GM21528 (cell line): Measurements from ENCODE around the gene CAPS.

Source experiments
- ATAC-seq: cut with Tn5 transposase; IDR thresholded peaks from one replicate; pipeline ENCODE4 v1.9.1; 2021; ENCODE audit warnings: mild to moderate bottlenecking, moderate library complexity; ENCODE audit not compliant: unreplicated experiment, low FRiP score

Gene CAPS

GRCh38 chr19:5908773-5909442 is 5.1 kb upstream of the CAPS start:
- ATAC-seq, result no peak

- ATAC-seq, result no peak
These were observed 3.5 kb upstream of the CAPS start for GRCh38 chr19:5910638-5910907.

GRCh38 chr19:5911366-5911765 is 2.7 kb upstream of the CAPS start:
- ATAC-seq, result no peak

GRCh38 chr19:5914358-5914774 is 312 bp downstream of the CAPS start:
- no peak for ATAC-seq

GRCh38 chr19:5914946-5915781 is 1.1 kb downstream of the CAPS start:
- no peak for ATAC-seq

- ATAC-seq, result no peak
These were observed 1.7 kb downstream of the CAPS start for GRCh38 chr19:5915782-5916165.

GRCh38 chr19:5916181-5916708 is 2.2 kb downstream of the CAPS start:
- no peak for ATAC-seq

- ATAC-seq, result no peak
These were observed 3.5 kb downstream of the CAPS start for GRCh38 chr19:5917431-5918107.

GRCh38 chr19:5918463-5919079 is 4.5 kb downstream of the CAPS start:
- no peak for ATAC-seq

GRCh38 chr19:5921516-5922160 is 7.6 kb downstream of the CAPS start:
- no peak for ATAC-seq

- ATAC-seq, result no peak
These were observed 8.1 kb downstream of the CAPS start for GRCh38 chr19:5922161-5922545.

GRCh38 chr19:5923356-5923755 is 9.3 kb downstream of the CAPS start:
- no peak for ATAC-seq

GRCh38 chr19:5925830-5926427 is 11.9 kb downstream of the CAPS start:
- ATAC-seq, result no peak

- ATAC-seq, result no peak
These were observed 12.8 kb downstream of the CAPS start for GRCh38 chr19:5926641-5927440.

- ATAC-seq, result no peak
These were observed 13.4 kb downstream of the CAPS start for GRCh38 chr19:5927441-5927821.

GRCh38 chr19:5929179-5929578 is 15.1 kb downstream of the CAPS start:
- no peak for ATAC-seq

GRCh38 chr19:5929625-5930024 is 15.6 kb downstream of the CAPS start:
- no peak for ATAC-seq

GRCh38 chr19:5931251-5931650 is 17.2 kb downstream of the CAPS start:
- ATAC-seq, result no peak

- ATAC-seq, result no peak
These were observed 18.1 kb downstream of the CAPS start for GRCh38 chr19:5932146-5932545.
